Upper lobe of left lung (tissue), 6 donors: ENCODE data around the gene CELF5. TPM values are rescaled to one million over a fixed set of nuclear protein-coding genes. Genes with fewer than 3 reads are reported as not detected.
"Not testable (repeated sequence)": the region's sequence is repeated elsewhere in the genome, so short reads cannot be mapped to it uniquely, and the experiment has no call there.

Experiments
- ATAC-seq, 2 donors: fragments of 200-7000 bp; cut with Tn5 transposase; one replicate each; pipeline ENCODE4 v1.9.1; 2022; ENCODE audit warnings: mild to moderate bottlenecking in 2 of 2, moderate library complexity in 2 of 2; ENCODE audit not compliant: low FRiP score in 2 of 2
- DNase-seq, 2 donors: peaks; one replicate each; pipeline ENCODE4 v3.0.0-alpha.2; 2019 to 2020
- H3K27ac ChIP-seq, 4 donors: fragments of 200-600 bp; sonication (generic); one replicate each; pipeline ENCODE4 v1.5.1; 2016 to 2019
- H3K27me3 ChIP-seq, 4 donors: fragments of 200-600 bp; sonication (generic); one replicate each; pipeline ENCODE4 v1.5.1; 2017 to 2019
- H3K36me3 ChIP-seq, 4 donors: fragments of 200-600 bp; sonication (generic); one replicate each; pipeline ENCODE4 v1.5.1; 2016 to 2019
- H3K4me1 ChIP-seq, 4 donors: fragments of 200-600 bp; sonication (generic); one replicate each; pipeline ENCODE4 v1.5.1; 2018 to 2019
- H3K4me3 ChIP-seq, 4 donors: fragments of 200-600 bp; sonication (generic); one replicate each; pipeline ENCODE4 v1.5.1; 2017 to 2019; ENCODE audit warnings: mild to moderate bottlenecking in 2 of 4, moderate library complexity in 1 of 4
- H3K9me3 ChIP-seq, 4 donors: fragments of 200-600 bp; sonication (generic); one replicate each; pipeline ENCODE4 v1.5.1; 2018 to 2019
- EP300 ChIP-seq, 4 donors: sonication (generic); formaldehyde crosslinking; IDR thresholded peaks; one replicate each; pipeline ENCODE4 v1.5.1; 2017; ENCODE audit warnings: antibody characterized with exemption in 4 of 4, control low read depth in 2 of 4
- POLR2A ChIP-seq, 4 donors: fragments of 450-650 bp; IDR thresholded peaks; one replicate each; pipeline ENCODE4 v1.5.1; 2016 to 2017; ENCODE audit warnings: antibody characterized with exemption in 4 of 4, mild to moderate bottlenecking in 2 of 4
- POLR2AphosphoS5 ChIP-seq, 2 donors: sonication (generic); formaldehyde crosslinking; IDR thresholded peaks; one replicate each; pipeline ENCODE4 v1.5.1; 2017; ENCODE audit warnings: antibody characterized with exemption in 2 of 2
- WGBS, 2 donors: methylation state at CpG; one replicate each; pipeline ENCODE4 v1.1.5; 2017 to 2018; 5-methylcytosine and 5-hydroxymethylcytosine counted together
- total RNA-seq, 6 donors: library from RNA; depleted of rRNA in 4 of 6; stranded (reverse); fragments of >200 nt in 4 of 6; gene quantifications; one replicate each; pipeline versions ENCODE4 v1.1.0 to v1.2.1, GENCODE V29; 2016 to 2021
- TF ChIP-seq, protein P1 (sequence below), 6 experiments: fragments of 450-650 bp in 4 of 6; fragments of 200-600 bp in 2 of 6; sonication (generic) in 2 of 6; IDR thresholded peaks; one replicate each; pipeline ENCODE4 v1.5.1; 2016 to 2019; ENCODE audit warnings: antibody characterized with exemption in 6 of 6
- donor health status: DM: no; HTN: no; CAD: no; lungs with moderate emphysema.
- donor health status: DM: no; HTN: yes; CAD: no; lungs with severe emphysema.

Gene CELF5
- total RNA-seq, 6 donors from 2014 or later, result 0.49 to 0.76 TPM; not detected in 4

DNA sequence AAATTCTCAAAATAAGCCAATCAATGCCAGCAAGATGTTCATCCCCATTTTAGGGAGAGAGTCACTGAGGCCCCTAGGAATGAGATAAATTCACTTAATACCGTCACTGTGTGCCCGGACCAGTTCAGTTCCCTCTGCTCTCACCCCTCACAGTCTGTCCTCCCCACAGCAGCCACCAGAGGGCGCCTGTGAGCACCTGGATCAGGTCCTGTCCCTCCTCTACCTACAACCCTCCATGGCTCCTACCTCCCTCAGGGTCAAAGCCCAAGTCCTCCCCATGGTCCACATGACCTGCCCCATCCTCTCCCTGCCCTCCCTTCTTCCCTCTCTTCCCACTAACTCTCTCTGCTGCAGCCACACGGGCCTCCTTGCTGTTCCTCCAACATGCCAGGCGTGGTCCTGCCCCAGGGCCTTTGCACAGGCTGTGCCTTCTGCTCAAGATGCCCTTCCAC, 100.0 kb downstream of the CELF5 start:
- H3K27ac ChIP-seq, result no peak overlapping the region
- H3K27me3 ChIP-seq, result no peaks in the 10 kb centered on the region
- H3K4me3 ChIP-seq, result no peak overlapping the region
- peaks cover 0 to 6% (median 0%) of the 10 kb centered on the region in 4 donors for H3K4me1 ChIP-seq
- H3K9me3 ChIP-seq, result no peaks in the 10 kb centered on the region
- 45 to 46% methylated on average over 5 of the region's 5 CpGs for WGBS, 2 donors
- no peaks in the 10 kb centered on the region for H3K36me3 ChIP-seq
- peak; percentile 58 to 60 for ATAC-seq
- peak in 1 of 2 donors; percentile 58 for DNase-seq
- TF ChIP-seq POLR2A (IDR thresholded peaks at IDR 0.05) (no peak), POLR2AphosphoS5 (IDR thresholded peaks at IDR 0.05) (no peak)
- TF ChIP-seq, protein P1, sequence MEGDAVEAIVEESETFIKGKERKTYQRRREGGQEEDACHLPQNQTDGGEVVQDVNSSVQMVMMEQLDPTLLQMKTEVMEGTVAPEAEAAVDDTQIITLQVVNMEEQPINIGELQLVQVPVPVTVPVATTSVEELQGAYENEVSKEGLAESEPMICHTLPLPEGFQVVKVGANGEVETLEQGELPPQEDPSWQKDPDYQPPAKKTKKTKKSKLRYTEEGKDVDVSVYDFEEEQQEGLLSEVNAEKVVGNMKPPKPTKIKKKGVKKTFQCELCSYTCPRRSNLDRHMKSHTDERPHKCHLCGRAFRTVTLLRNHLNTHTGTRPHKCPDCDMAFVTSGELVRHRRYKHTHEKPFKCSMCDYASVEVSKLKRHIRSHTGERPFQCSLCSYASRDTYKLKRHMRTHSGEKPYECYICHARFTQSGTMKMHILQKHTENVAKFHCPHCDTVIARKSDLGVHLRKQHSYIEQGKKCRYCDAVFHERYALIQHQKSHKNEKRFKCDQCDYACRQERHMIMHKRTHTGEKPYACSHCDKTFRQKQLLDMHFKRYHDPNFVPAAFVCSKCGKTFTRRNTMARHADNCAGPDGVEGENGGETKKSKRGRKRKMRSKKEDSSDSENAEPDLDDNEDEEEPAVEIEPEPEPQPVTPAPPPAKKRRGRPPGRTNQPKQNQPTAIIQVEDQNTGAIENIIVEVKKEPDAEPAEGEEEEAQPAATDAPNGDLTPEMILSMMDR (IDR thresholded peaks at IDR 0.05), result peak; percentile 66 to 82 (median 74)

- WGBS, 2 donors, result 86 to 90% methylated on average over 1 of the region's 1 CpG
- H3K9me3 ChIP-seq, result no peaks in the 10 kb centered on the region
- DNase-seq, result no peak
- H3K27me3 ChIP-seq, result no peaks in the 10 kb centered on the region
- H3K4me1 ChIP-seq, result peaks cover 0 to 6% (median 0%) of the 10 kb centered on the region in 4 donors
- H3K27ac ChIP-seq, result no peak overlapping the region
- no peak overlapping the region for H3K4me3 ChIP-seq
- ATAC-seq, result no peak
- H3K36me3 ChIP-seq, result no peaks in the 10 kb centered on the region
- no peak for TF ChIP-seq EP300 (IDR thresholded peaks at IDR 0.05)
- no peak for TF ChIP-seq POLR2AphosphoS5 (IDR thresholded peaks at IDR 0.05)
- TF ChIP-seq POLR2A (IDR thresholded peaks at IDR 0.05), result no peak
- TF ChIP-seq, protein P1 (IDR thresholded peaks at IDR 0.05), result no peak
Observed at GRCh38 chr19:3325451-3325850, 101.0 kb downstream of the CELF5 start.

- Histone ChIP-seq H3K36me3 (no peaks in the 10 kb centered on the region), H3K4me1 (peaks cover 0 to 6% (median 2%) of the 10 kb centered on the region in 4 donors), H3K27me3 (no peaks in the 10 kb centered on the region), H3K27ac (no peak overlapping the region), H3K9me3 (no peaks in the 10 kb centered on the region), H3K4me3 (no peak overlapping the region)
- TF ChIP-seq, protein P1 (IDR thresholded peaks at IDR 0.05), result no peak
- TF ChIP-seq POLR2AphosphoS5 (IDR thresholded peaks at IDR 0.05), result no peak
- TF ChIP-seq POLR2A (IDR thresholded peaks at IDR 0.05), result no peak
- no peak for TF ChIP-seq EP300 (IDR thresholded peaks at IDR 0.05)
- DNase-seq (no peak), ATAC-seq (no peak)
- 91 to 95% methylated on average over 3 of the region's 3 CpGs for WGBS, 2 donors
Observed at GRCh38 chr19:3328743-3329142, 104.3 kb downstream of the CELF5 start.

- no peak for ATAC-seq
- 87 to 88% methylated on average over 9 of the region's 9 CpGs for WGBS, 2 donors
Observed at GRCh38 chr19:3330047-3330446, 105.6 kb downstream of the CELF5 start.

DNA sequence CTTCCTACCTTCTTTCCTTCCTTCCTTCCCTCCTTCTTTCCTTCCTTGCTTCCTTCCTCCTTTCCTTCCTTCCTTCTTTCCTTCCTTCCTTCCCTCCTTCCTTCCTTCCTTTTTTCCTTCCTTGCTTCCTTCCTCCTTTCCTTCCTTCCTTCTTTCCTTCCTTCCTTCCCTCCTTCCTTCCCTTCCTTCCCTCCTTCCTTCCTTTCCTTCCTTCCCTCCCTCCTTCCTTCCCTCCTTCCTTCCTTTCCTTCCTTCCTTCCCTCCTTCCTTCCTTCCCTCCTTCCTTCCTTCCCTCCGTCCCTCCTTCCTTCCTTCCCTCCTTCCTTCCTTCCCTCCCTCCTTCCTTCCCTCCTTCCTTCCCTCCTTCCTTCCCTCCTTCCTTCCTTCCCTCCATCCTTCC, 107.8 kb downstream of the CELF5 start:
- not testable (repeated sequence) for H3K9me3 ChIP-seq, ATAC-seq, H3K4me3 ChIP-seq, H3K27me3 ChIP-seq, H3K27ac ChIP-seq, DNase-seq, H3K36me3 ChIP-seq
- H3K4me1 ChIP-seq, result peaks cover 23 to 33% (median 29%) of the 10 kb centered on the region in 4 donors
- no CpG with 5 or more reads among the region's 1 CpG for WGBS, 2 donors

More at GRCh38 chr19:3330047-3330446, 105.6 kb downstream of the CELF5 start:
- H3K27me3 ChIP-seq, result no peaks in the 10 kb centered on the region
- H3K27ac ChIP-seq, result no peak overlapping the region
- H3K4me1 ChIP-seq, result peaks cover 1 to 13% (median 8%) of the 10 kb centered on the region in 4 donors
- TF ChIP-seq EP300 (IDR thresholded peaks at IDR 0.05) (no peak), POLR2AphosphoS5 (IDR thresholded peaks at IDR 0.05) (no peak), POLR2A (IDR thresholded peaks at IDR 0.05) (no peak)
- TF ChIP-seq, protein P1 (IDR thresholded peaks at IDR 0.05), result no peak
- no peak overlapping the region for H3K4me3 ChIP-seq
- no peak for DNase-seq
- H3K9me3 ChIP-seq, result no peaks in the 10 kb centered on the region
- H3K36me3 ChIP-seq, result no peaks in the 10 kb centered on the region
